SK-N-SH (cell line): ENCODE results near the gene SSC4D.

Source experiments
- CTCF ChIP-seq: fragments of 200-600 bp; sonication (generic); IDR thresholded peaks from 2 replicates; pipeline ENCODE4 v1.6.1; 2017; ENCODE audit warnings: antibody characterized with exemption, mild to moderate bottlenecking, moderate library complexity
- EP300 ChIP-seq, 2 experiments: IDR thresholded peaks; 2 replicates each; pipeline versions ENCODE4 v1.4.0 to v1.6.1; 2012; ENCODE audit warnings: borderline replicate concordance in 1 of 2, low read depth in 1 of 2, low read length in 1 of 2
- FOSL2 ChIP-seq: IDR thresholded peaks from 2 replicates; pipeline ENCODE4 v1.4.0; 2012; ENCODE audit warnings: low read depth, mild to moderate bottlenecking, moderate library complexity, borderline replicate concordance
- MEF2A ChIP-seq: IDR thresholded peaks from 2 replicates; pipeline ENCODE4 v1.4.0; 2012; ENCODE audit warnings: low read depth, borderline replicate concordance
- NFIC ChIP-seq: IDR thresholded peaks from 2 replicates; pipeline ENCODE4 v1.4.0; 2012; ENCODE audit warnings: borderline replicate concordance
- NRF1 ChIP-seq: IDR thresholded peaks from 2 replicates; pipeline ENCODE4 v1.6.1; 2012; ENCODE audit warnings: low read depth, mild to moderate bottlenecking, low read length
- PBX3 ChIP-seq: IDR thresholded peaks from 2 replicates; pipeline ENCODE4; 2012
- SMC3 ChIP-seq: IDR thresholded peaks from 2 replicates; pipeline ENCODE4 v1.6.1; 2012; ENCODE audit warnings: low read depth, low read length, improper control_type of control experiment
- TAF1 ChIP-seq: IDR thresholded peaks from 2 replicates; pipeline ENCODE4 v1.6.1; 2012; ENCODE audit warnings: low read depth, mild to moderate bottlenecking, low read length, moderate library complexity, borderline replicate concordance
- USF2 ChIP-seq: fragments of 150-350 bp; IDR thresholded peaks from 2 replicates; pipeline ENCODE4 v1.6.1; 2017; ENCODE audit warnings: antibody characterized with exemption, low read length, low read depth, borderline replicate concordance
- YY1 ChIP-seq: IDR thresholded peaks from 2 replicates; pipeline ENCODE4 v1.4.0; 2012; ENCODE audit warnings: low read depth, mild to moderate bottlenecking

- TF ChIP-seq CTCF (no peak), NRF1 (no peak), YY1 (no peak), FOSL2 (no peak), MEF2A (no peak), USF2 (no peak), SMC3 (no peak), EP300 (IDR thresholded peaks at IDR 0.05; ENCODE audit: borderline replicate concordance in 1 of 2, low read depth in 1 of 2, low read length in 1 of 2) (no peak), NFIC (no peak), TAF1 (no peak), PBX3 (no peak)
These were observed 58.1 kb downstream of the SSC4D start for GRCh38 chr7:76351372-76351771.
